Osteoblast (primary cell): Measurements from ENCODE around the gene TNS3. TPM values are rescaled to one million over a fixed set of nuclear protein-coding genes. Genes with fewer than 3 reads are reported as not detected.
A peak's percentile ranks its signal among the peaks of the same experiment; 100 is the strongest.

ENCODE experiments used
- DNase-seq: peaks from one replicate; pipeline ENCODE4 v3.0.0; 2011; ENCODE audit warnings: low spot score, mixed read lengths; ENCODE audit not compliant: insufficient read length; ENCODE audit errors: missing footprints
- H2AFZ ChIP-seq: 2 replicates; pipeline ENCODE4 v1.6.0; 2011; ENCODE audit warnings: mild to moderate bottlenecking, low read length
- H3K27ac ChIP-seq: 2 replicates; pipeline ENCODE4 v1.5.1; 2011; ENCODE audit warnings: mild to moderate bottlenecking, low read depth, low read length, moderate library complexity
- H3K27me3 ChIP-seq: 2 replicates; pipeline ENCODE4 v1.6.0; 2012; ENCODE audit warnings: mild to moderate bottlenecking, control low read depth, inconsistent platforms, low read length, moderate library complexity; ENCODE audit not compliant: insufficient read depth
- H3K36me3 ChIP-seq: 2 replicates; pipeline ENCODE4 v1.5.1; 2011; ENCODE audit warnings: mild to moderate bottlenecking, low read length, control low read depth, moderate library complexity; ENCODE audit not compliant: insufficient read depth
- H3K4me1 ChIP-seq: 2 replicates; pipeline ENCODE4 v1.5.1; 2011; ENCODE audit warnings: mild to moderate bottlenecking, low read length, control low read depth, moderate library complexity; ENCODE audit not compliant: insufficient read depth
- H3K4me2 ChIP-seq: 2 replicates; pipeline ENCODE4 v1.6.0; 2011; ENCODE audit warnings: mild to moderate bottlenecking, low read length; ENCODE audit not compliant: insufficient read depth
- H3K4me3 ChIP-seq: fragments of 200-600 bp; sonication (generic); 3 replicates; pipeline ENCODE4 v1.5.1; 2012; ENCODE audit warnings: mild to moderate bottlenecking, low read length, inconsistent platforms; ENCODE audit not compliant: insufficient read depth
- H3K79me2 ChIP-seq: 2 replicates; pipeline ENCODE4 v1.6.0; 2012; ENCODE audit warnings: mild to moderate bottlenecking, low read length, control low read depth, inconsistent platforms; ENCODE audit not compliant: insufficient read depth
- H3K9me3 ChIP-seq: 2 replicates; pipeline ENCODE4 v1.5.1; 2011; ENCODE audit warnings: low read depth, low read length, control low read depth
- H4K20me1 ChIP-seq: 2 replicates; pipeline ENCODE4 v1.6.0; 2012; ENCODE audit warnings: mild to moderate bottlenecking, low read length, control low read depth; ENCODE audit not compliant: insufficient read depth
- total RNA-seq: library from RNA; depleted of rRNA; stranded (reverse); fragments of >200 nt; gene quantifications from 2 replicates; pipeline ENCODE4 v1.2.3, GENCODE V29; 2012
- TF ChIP-seq, protein P1 (sequence below): IDR thresholded peaks from 2 replicates; pipeline ENCODE4 v1.5.1; 2011; ENCODE audit warnings: mild to moderate bottlenecking, low read depth, low read length, moderate library complexity; ENCODE audit errors: extremely low read depth

TNS3 gene
- total RNA-seq, 1 donor, result 67.3 TPM

DNA sequence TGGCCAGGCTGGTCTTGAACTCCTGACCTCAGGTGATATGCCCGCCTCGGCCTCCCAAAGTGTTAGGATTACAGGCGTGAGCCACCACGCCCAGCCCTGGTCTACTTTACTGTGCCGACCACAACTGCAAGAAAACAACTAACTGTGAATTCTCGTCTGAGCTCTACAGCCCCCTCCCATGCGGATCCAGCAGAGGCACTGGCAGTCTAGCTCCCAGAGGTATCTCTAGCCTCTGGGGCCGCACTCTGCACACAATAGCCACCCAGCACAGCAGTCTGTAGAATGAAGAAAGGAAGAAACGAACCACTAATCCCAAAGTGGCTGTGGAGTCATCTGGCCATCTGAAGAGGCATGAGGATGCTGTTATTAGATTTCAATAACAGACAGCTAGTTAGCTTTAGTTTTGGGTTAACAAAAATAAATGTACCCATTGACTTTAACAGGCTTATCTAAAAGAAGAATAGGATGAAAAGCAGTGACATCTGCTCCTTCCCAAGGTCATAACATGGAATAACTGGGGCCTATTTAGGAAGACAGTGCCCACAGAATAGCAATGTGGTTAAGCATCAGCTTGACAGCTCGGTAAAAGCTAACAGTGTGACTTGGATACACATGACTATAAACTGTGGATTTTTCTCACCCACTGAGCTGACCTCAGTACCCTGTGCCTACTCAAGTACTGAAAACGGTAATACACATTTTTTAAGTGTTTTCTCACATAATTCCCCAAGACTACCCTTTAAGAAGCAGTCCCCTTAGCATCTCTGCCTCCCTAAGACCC, 131.9 kb downstream of the TNS3 start:
- Histone ChIP-seq H3K27ac (peak overlapping the region; percentile 61), H3K4me3 (no peak overlapping the region), H3K4me1 (peaks cover 52% of the 10 kb centered on the region), H3K36me3 (no peaks in the 10 kb centered on the region), H3K9me3 (no peaks in the 10 kb centered on the region), H3K4me2 (no peak overlapping the region), H2AFZ (no peak overlapping the region), H3K79me2 (peaks cover 31% of the 10 kb centered on the region), H3K27me3 (no peaks in the 10 kb centered on the region), H4K20me1 (peaks cover 16% of the 10 kb centered on the region)
- DNase-seq, result no peak
- TF ChIP-seq, protein P1, sequence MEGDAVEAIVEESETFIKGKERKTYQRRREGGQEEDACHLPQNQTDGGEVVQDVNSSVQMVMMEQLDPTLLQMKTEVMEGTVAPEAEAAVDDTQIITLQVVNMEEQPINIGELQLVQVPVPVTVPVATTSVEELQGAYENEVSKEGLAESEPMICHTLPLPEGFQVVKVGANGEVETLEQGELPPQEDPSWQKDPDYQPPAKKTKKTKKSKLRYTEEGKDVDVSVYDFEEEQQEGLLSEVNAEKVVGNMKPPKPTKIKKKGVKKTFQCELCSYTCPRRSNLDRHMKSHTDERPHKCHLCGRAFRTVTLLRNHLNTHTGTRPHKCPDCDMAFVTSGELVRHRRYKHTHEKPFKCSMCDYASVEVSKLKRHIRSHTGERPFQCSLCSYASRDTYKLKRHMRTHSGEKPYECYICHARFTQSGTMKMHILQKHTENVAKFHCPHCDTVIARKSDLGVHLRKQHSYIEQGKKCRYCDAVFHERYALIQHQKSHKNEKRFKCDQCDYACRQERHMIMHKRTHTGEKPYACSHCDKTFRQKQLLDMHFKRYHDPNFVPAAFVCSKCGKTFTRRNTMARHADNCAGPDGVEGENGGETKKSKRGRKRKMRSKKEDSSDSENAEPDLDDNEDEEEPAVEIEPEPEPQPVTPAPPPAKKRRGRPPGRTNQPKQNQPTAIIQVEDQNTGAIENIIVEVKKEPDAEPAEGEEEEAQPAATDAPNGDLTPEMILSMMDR, result no peak

DNA sequence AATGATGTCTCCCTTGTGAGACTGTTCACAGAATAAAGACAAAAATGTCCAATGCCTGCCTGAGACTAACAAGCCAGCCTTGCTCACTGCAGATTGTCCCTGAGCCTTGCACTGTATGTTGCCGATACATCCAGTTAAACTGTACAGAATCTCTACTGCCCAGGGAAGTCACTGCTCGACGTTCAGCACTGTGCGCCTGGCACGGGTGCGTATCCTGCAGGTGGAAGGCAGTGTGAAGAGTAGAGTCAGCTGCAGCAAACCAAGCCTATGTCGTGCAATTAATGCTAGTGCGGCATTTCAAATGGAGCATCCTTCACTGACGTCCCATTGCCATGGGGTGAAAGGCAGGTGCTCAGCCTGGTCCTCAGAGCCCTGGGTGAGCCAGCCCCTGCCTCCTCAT, 132.9 kb downstream of the TNS3 start:
- peaks cover 26% of the 10 kb centered on the region for H4K20me1 ChIP-seq
- TF ChIP-seq, protein P1, result no peak
- no peak overlapping the region for H2AFZ ChIP-seq
- H3K27ac ChIP-seq, result no peak overlapping the region
- peaks cover 40% of the 10 kb centered on the region for H3K79me2 ChIP-seq
- H3K4me2 ChIP-seq, result no peak overlapping the region
- H3K4me1 ChIP-seq, result peaks cover 50% of the 10 kb centered on the region
- H3K4me3 ChIP-seq, result no peak overlapping the region
- no peaks in the 10 kb centered on the region for H3K36me3 ChIP-seq
- H3K27me3 ChIP-seq, result no peaks in the 10 kb centered on the region
- no peaks in the 10 kb centered on the region for H3K9me3 ChIP-seq
- DNase-seq, result no peak

DNA sequence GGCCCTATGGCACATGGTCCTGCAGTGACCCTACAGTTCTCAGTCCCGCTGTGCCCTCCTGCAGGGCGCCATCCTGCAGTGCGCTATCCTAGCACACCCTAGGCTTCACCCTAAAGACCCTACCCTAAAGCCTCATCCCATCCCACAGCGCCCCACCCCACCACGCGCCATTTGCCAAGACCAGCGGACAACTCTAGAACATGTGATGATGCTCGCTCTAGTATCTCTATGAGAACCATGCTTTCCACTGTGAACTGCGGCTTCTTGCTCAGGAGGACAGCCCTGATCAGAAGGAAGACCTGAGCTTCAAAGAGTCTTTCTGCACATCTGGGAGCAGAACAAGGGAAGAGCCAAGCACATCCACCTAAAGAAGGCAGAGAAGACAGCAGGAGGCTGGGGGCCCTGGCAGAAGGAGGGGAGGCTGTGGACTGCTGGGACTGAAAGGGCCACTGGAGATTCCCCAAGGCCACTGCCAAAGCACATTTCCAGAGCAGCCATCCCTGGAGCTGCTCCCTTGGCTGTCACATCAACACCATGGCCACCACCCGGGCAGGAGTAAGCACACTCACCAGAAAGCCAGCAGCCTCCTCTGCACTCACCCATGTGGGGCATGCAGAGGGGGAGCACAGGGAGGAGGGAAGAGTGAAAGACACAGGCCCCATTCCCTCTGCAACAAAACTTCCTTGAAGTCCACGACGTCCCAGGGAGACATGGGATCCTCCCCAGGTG, 134.1 kb downstream of the TNS3 start:
- TF ChIP-seq, protein P1, result no peak
- Histone ChIP-seq H3K27ac (no peak overlapping the region), H3K79me2 (peaks cover 49% of the 10 kb centered on the region), H3K4me2 (no peak overlapping the region), H3K36me3 (no peaks in the 10 kb centered on the region), H4K20me1 (peaks cover 30% of the 10 kb centered on the region), H3K4me3 (no peak overlapping the region), H2AFZ (no peak overlapping the region), H3K9me3 (no peaks in the 10 kb centered on the region), H3K27me3 (no peaks in the 10 kb centered on the region), H3K4me1 (peaks cover 41% of the 10 kb centered on the region)
- DNase-seq, result no peak

DNA sequence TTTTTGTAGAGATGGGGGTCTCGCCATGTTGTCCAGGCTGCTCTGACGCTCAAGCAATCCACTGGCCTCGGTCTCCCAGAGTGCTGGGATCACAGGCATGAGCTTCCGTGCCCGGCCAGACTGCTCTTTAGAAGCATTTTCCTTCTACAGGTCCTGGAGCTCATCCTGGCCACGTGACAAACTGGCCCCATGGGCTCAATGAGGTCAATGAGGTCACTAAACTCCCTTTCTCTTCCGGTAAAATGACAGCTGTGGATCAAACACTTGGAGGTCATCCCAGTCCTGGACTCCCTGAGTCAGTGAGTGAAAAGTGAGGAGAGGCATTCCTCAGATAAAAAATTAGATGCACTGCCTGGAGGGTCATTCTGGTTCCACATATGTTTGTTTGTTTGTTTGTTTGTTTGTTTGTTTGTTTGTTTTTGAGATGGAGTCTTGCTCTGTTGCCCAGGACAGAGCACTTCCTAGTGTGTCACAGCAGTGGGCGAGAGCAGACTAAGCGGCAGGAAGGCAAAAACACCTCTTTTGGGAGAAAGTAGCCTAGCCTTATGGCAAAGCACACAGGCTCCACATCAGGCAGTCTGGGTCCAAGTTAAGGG, 134.9 kb downstream of the TNS3 start:
- H4K20me1 ChIP-seq, result peaks cover 37% of the 10 kb centered on the region
- peak; percentile 67 for DNase-seq
- no peak overlapping the region for H3K4me3 ChIP-seq
- no peak overlapping the region for H3K27ac ChIP-seq
- no peaks in the 10 kb centered on the region for H3K36me3 ChIP-seq
- H3K27me3 ChIP-seq, result no peaks in the 10 kb centered on the region
- H3K9me3 ChIP-seq, result no peaks in the 10 kb centered on the region
- H3K79me2 ChIP-seq, result peaks cover 48% of the 10 kb centered on the region
- no peak overlapping the region for H2AFZ ChIP-seq
- no peak overlapping the region for H3K4me2 ChIP-seq
- TF ChIP-seq, protein P1, result no peak
- H3K4me1 ChIP-seq, result peaks cover 41% of the 10 kb centered on the region
